H1 (cell line): Measurements from ENCODE around the gene ZNF750. TPM values are rescaled to one million over a fixed set of nuclear protein-coding genes. Genes with fewer than 3 reads are reported as not detected.

Experiments
- CTCF ChIA-PET: fragments of 300-600 bp; sonication (Branson Sonifier 250); formaldehyde crosslinking; loops from one replicate; lab custom pipeline; 2021; ENCODE audit not compliant: partially characterized antibody; lab: Charles Lee
- POLR2A ChIA-PET: fragments of 300-600 bp; sonication (Branson Sonifier 250); formaldehyde crosslinking; loops from one replicate; lab custom pipeline; 2021; ENCODE audit warnings: inconsistent platforms; ENCODE audit not compliant: partially characterized antibody; lab: Charles Lee
- DNase-seq, 2 experiments: peaks; one replicate each; pipeline versions ENCODE4 v3.0.0 to v3.0.0-alpha.2; 2010 to 2022; ENCODE audit warnings: low spot score in 2 of 2, low read depth in 1 of 2, mixed read lengths in 1 of 2
- FAIRE-seq: peaks from 2 replicates; lab custom pipeline; 2011; peaks lifted over from hg19 to GRCh38; lab: Jason Lieb, UNC
- H2AFZ ChIP-seq: 2 replicates; pipeline ENCODE4 v1.8.1; 2012; ENCODE audit warnings: low read length, inconsistent platforms
- H2AK5ac ChIP-seq: 2 replicates; pipeline ENCODE4 v1.6.1; 2013; ENCODE audit warnings: low read depth, low read length
- H2BK120ac ChIP-seq: replicated peaks from 2 replicates; pipeline ENCODE3; 2013; ENCODE audit warnings: low read depth, low read length, inconsistent platforms
- H2BK12ac ChIP-seq: 2 replicates; pipeline ENCODE4 v1.6.1; 2013; ENCODE audit warnings: low read depth, low read length
- H2BK15ac ChIP-seq: 2 replicates; pipeline ENCODE4 v1.6.1; 2013; ENCODE audit warnings: low read length
- H2BK20ac ChIP-seq: 2 replicates; pipeline ENCODE4 v1.6.1; 2013; ENCODE audit warnings: low read length
- H2BK5ac ChIP-seq: 2 replicates; pipeline ENCODE4 v1.6.1; 2013; ENCODE audit warnings: low read depth, low read length
- H3K14ac ChIP-seq: 2 replicates; pipeline ENCODE4 v1.6.1; 2013; ENCODE audit warnings: inconsistent platforms; ENCODE audit not compliant: insufficient read length
- H3K18ac ChIP-seq: 2 replicates; pipeline ENCODE4 v1.6.1; 2013; ENCODE audit warnings: low read length; ENCODE audit errors: extremely low read depth
- H3K23ac ChIP-seq: 2 replicates; pipeline ENCODE4 v1.6.1; 2013; ENCODE audit warnings: inconsistent platforms; ENCODE audit not compliant: insufficient read length
- H3K23me2 ChIP-seq: 2 replicates; pipeline ENCODE4 v1.6.1; 2013; ENCODE audit warnings: low read depth, low read length
- H3K27ac ChIP-seq: 2 replicates; pipeline ENCODE4 v1.6.1; 2011; ENCODE audit warnings: low read depth, low read length, inconsistent platforms
- H3K27me3 ChIP-seq, 4 experiments: replicated peaks in 1 of 4; 1 replicate in 1 of 4; 2 replicates in 3 of 4; pipeline versions ENCODE4 v1.6.1 to v1.8.1; 2011 to 2013; ENCODE audit warnings: low read length in 3 of 4, mild to moderate bottlenecking in 3 of 4, inconsistent platforms in 2 of 4, mixed read lengths in 2 of 4, moderate library complexity in 1 of 4; ENCODE audit not compliant: control insufficient read depth in 3 of 4, insufficient read depth in 3 of 4; ENCODE audit errors: extremely low read depth in 1 of 4
- H3K36me3 ChIP-seq, 4 experiments: 2 replicates each; pipeline versions ENCODE4 v1.6.1 to v1.8.1; 2011 to 2013; ENCODE audit warnings: mild to moderate bottlenecking in 4 of 4, low read length in 3 of 4, moderate library complexity in 2 of 4, control low read depth in 1 of 4, inconsistent platforms in 1 of 4; ENCODE audit not compliant: insufficient read depth in 4 of 4, control insufficient read depth in 2 of 4
- H3K4ac ChIP-seq: replicated peaks from 2 replicates; pipeline ENCODE3; 2013; ENCODE audit warnings: low read length, low read depth, mixed read lengths, inconsistent platforms; ENCODE audit not compliant: insufficient read length
- H3K4me1 ChIP-seq, 4 experiments: replicated peaks in 1 of 4; 1 replicate in 1 of 4; 2 replicates in 3 of 4; pipeline versions ENCODE4 v1.6.1 to v1.8.1; 2011 to 2013; ENCODE audit warnings: low read length in 3 of 4, inconsistent platforms in 2 of 4, mixed read lengths in 1 of 4; ENCODE audit not compliant: insufficient read depth in 4 of 4, control insufficient read depth in 3 of 4
- H3K4me2 ChIP-seq, 2 experiments: 2 replicates each; pipeline versions ENCODE4 v1.6.1 to v1.8.1; 2011 to 2013; ENCODE audit warnings: low read depth in 2 of 2, low read length in 2 of 2, control low read depth in 1 of 2, inconsistent platforms in 1 of 2, mild to moderate bottlenecking in 1 of 2; ENCODE audit not compliant: insufficient read depth in 1 of 2
- H3K4me3 ChIP-seq, 4 experiments: fragments of 200-600, 300-600 bp in 1 of 4; sonication (generic), shearing (Covaris generic), sonication (Bioruptor Twin) in 1 of 4; 2 replicates each; pipeline versions ENCODE4 v1.5.1 to v1.8.1; 2011 to 2016; ENCODE audit warnings: low read length in 4 of 4, low read depth in 3 of 4, control low read depth in 2 of 4, inconsistent platforms in 2 of 4, mild to moderate bottlenecking in 2 of 4, mixed read lengths in 1 of 4, moderate library complexity in 1 of 4; ENCODE audit not compliant: insufficient read depth in 2 of 4; ENCODE audit errors: extremely low read depth in 1 of 4
- H3K56ac ChIP-seq: replicated peaks from 2 replicates; pipeline ENCODE3; 2013; ENCODE audit warnings: low read depth, mild to moderate bottlenecking, mixed read lengths, low read length, inconsistent platforms; ENCODE audit not compliant: insufficient read length
- H3K79me1 ChIP-seq: 2 replicates; pipeline ENCODE4 v1.6.1; 2013; ENCODE audit warnings: low read depth, low read length, control low read depth
- H3K79me2 ChIP-seq, 2 experiments: 2 replicates each; pipeline versions ENCODE4 v1.6.1 to v1.8.1; 2012 to 2013; ENCODE audit warnings: low read length in 2 of 2, mild to moderate bottlenecking in 2 of 2, inconsistent platforms in 1 of 2; ENCODE audit not compliant: insufficient read depth in 2 of 2, control insufficient read depth in 1 of 2
- H3K9ac ChIP-seq, 4 experiments: replicated peaks in 1 of 4; 1 replicate in 1 of 4; 2 replicates in 3 of 4; pipeline versions ENCODE4 v1.6.1 to v1.8.1; 2011 to 2013; ENCODE audit warnings: low read depth in 3 of 4, low read length in 3 of 4, control low read depth in 2 of 4, mild to moderate bottlenecking in 2 of 4, moderate library complexity in 2 of 4, inconsistent platforms in 1 of 4; ENCODE audit errors: extremely low read depth in 1 of 4
- H3K9me3 ChIP-seq, 2 experiments: 2 replicates each; pipeline versions ENCODE4 v1.6.1 to v1.8.1; 2012 to 2013; ENCODE audit warnings: mild to moderate bottlenecking in 2 of 2, moderate library complexity in 2 of 2, control low read depth in 1 of 2, inconsistent platforms in 1 of 2, low read depth in 1 of 2, low read length in 1 of 2, mixed read lengths in 1 of 2; ENCODE audit not compliant: insufficient read depth in 2 of 2
- H4K20me1 ChIP-seq, 2 experiments: replicated peaks in 1 of 2; 2 replicates each; pipeline versions ENCODE3 to v1.8.1; 2011 to 2013; ENCODE audit warnings: inconsistent platforms in 2 of 2, low read length in 2 of 2, mild to moderate bottlenecking in 1 of 2; ENCODE audit not compliant: insufficient read depth in 2 of 2, control insufficient read depth in 1 of 2
- H4K5ac ChIP-seq: 2 replicates; pipeline ENCODE4 v1.6.1; 2013; ENCODE audit warnings: low read length, low read depth, mixed read lengths, inconsistent platforms; ENCODE audit not compliant: insufficient read length
- H4K8ac ChIP-seq: 2 replicates; pipeline ENCODE4 v1.8.0; 2013; ENCODE audit warnings: mild to moderate bottlenecking, moderate library complexity, low read length, inconsistent platforms; ENCODE audit not compliant: insufficient read depth; ENCODE audit errors: extremely low read depth
- H4K91ac ChIP-seq: replicated peaks from 2 replicates; pipeline ENCODE3; 2013; ENCODE audit warnings: low read length, mixed read lengths, inconsistent platforms; ENCODE audit not compliant: insufficient read length
- CEBPB ChIP-seq: IDR thresholded peaks from 2 replicates; pipeline ENCODE4 v1.6.1; 2012; ENCODE audit warnings: low read depth, low read length
- GABPA ChIP-seq: IDR thresholded peaks from 2 replicates; pipeline ENCODE4 v1.6.1; 2011; ENCODE audit warnings: mild to moderate bottlenecking, low read length, moderate library complexity, borderline replicate concordance; ENCODE audit not compliant: insufficient read depth
- JUND ChIP-seq: IDR thresholded peaks from 2 replicates; pipeline ENCODE4 v1.6.1; 2011; ENCODE audit warnings: mild to moderate bottlenecking, improper control_type of control experiment, low read length
- POLR2AphosphoS5 ChIP-seq: IDR thresholded peaks from 2 replicates; pipeline ENCODE4 v1.6.1; 2011; ENCODE audit warnings: low read depth, low read length
- POU5F1 ChIP-seq: IDR thresholded peaks from 2 replicates; pipeline ENCODE4 v1.6.1; 2011; ENCODE audit warnings: low read depth, mild to moderate bottlenecking, low read length, moderate library complexity
- whole genome bisulfite sequencing, 2 experiments: shearing (Covaris generic) in 1 of 2; methylation state at CpG; one replicate each; pipeline versions ENCODE4 v1.1.6 to v1.1.7; 2013 to 2015; ENCODE audit warnings: low lambda C conversion rate in 2 of 2, mixed read lengths in 2 of 2, inconsistent platforms in 1 of 2, low coverage in 1 of 2, missing lambda C conversion rate in 1 of 2; ENCODE audit not compliant: insufficient replicate concordance in 2 of 2, insufficient coverage in 1 of 2, insufficient read length in 1 of 2; ENCODE audit errors: extremely low coverage in 1 of 2, missing lambda C conversion rate in 1 of 2; 5-methylcytosine and 5-hydroxymethylcytosine counted together
- polyA plus RNA-seq, 7 experiments: library from polyadenylated mRNA; depleted of rRNA in 3 of 7; stranded (reverse) in 5 of 7; unstranded in 2 of 7; fragments of >200 nt in 5 of 7; fragments of 200-250 nt in 2 of 7; gene quantifications; 1 replicate in 5 of 7; 2 replicates in 1 of 7; 4 replicates in 1 of 7; pipeline versions ENCODE4 v1.2.1 to v1.2.3, GENCODE V29; 2011 to 2013; ENCODE audit warnings: missing spikeins in 2 of 7, mixed read lengths in 2 of 7
- total RNA-seq: library from RNA; stranded (reverse); fragmentation: NEBNext Ultra II Directional; extraction: Animal tissue kit (Norgen Biotek cat#: 25700); gene quantifications from 2 replicates; pipeline ENCODE4 v1.2.1, GENCODE V29; 2021

The ZNF750 gene
- total and polyA plus RNA-seq, 2 of the 8 experiments (the other 6 are each of a cell fraction or from before 2014, with no cell fraction given) = not detected

DNA sequence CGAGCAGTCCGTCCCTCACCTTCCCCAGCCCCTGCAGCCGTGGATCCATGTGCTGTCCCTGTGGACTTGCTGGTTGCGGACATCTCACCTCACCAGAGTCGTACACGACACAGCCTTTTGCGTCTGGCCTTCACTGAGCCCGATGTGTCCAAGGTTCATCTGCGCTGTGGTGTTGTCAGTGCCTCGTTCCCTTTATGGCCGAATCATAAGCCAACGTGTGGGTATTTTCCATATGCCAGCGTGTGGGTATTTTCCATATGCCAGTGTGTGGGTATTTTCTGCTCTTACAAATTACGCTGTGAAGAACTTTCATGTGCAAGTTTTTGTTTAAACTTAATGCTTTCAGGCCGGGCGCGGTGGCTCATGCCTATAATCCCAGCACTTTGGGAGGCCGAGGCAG is 56.3 kb downstream of the ZNF750 start:
- WGBS, 2 experiments = 95% methylated on average over 18 of the region's 18 CpGs; no CpG with 5 or more reads in 1 of the 2 experiments
- Histone ChIP-seq H3K4me2 (no peak overlapping the region), H2AK5ac (no peak overlapping the region), H4K5ac (no peak overlapping the region), H3K4me1 (peaks cover 0 to 4% (median 1%) of the 10 kb centered on the region in 4 experiments; a peak in 2 of 7 replicates), H4K8ac (no peak overlapping the region; the same call in 1 of the 2 replicates), H3K4me3 (no peak overlapping the region), H3K27ac (no peak overlapping the region), H2AFZ (no peak overlapping the region), H3K23ac (no peak overlapping the region), H4K20me1 (peaks cover 13 to 22% of the 10 kb centered on the region in 2 experiments), H2BK5ac (no peak overlapping the region), H3K9me3 (peaks cover 0 to 3% of the 10 kb centered on the region in 2 experiments; a peak in 1 of 4 replicates), H3K79me2 (peaks cover 0 to 19% of the 10 kb centered on the region in 2 experiments; a peak in 2 of 4 replicates), H3K14ac (no peak overlapping the region), H3K27me3 (no peaks in the 10 kb centered on the region), H3K18ac (no peak overlapping the region), H2BK20ac (no peak overlapping the region), H2BK120ac (no peak overlapping the region), H4K91ac (no peak overlapping the region), H2BK12ac (no peak overlapping the region), H3K79me1 (peaks cover 23% of the 10 kb centered on the region), H3K9ac (no peak overlapping the region), H2BK15ac (no peak overlapping the region), H3K36me3 (peaks cover 5 to 25% (median 13%) of the 10 kb centered on the region in 4 experiments; a peak in 7 of 8 replicates), H3K56ac (no peak overlapping the region), H3K23me2 (no peaks in the 10 kb centered on the region), H3K4ac (no peak overlapping the region)
- DNase-seq (no peak), FAIRE-seq (no peak)
- CTCF ChIA-PET = no interaction called here
- POLR2A ChIA-PET = no interaction called here
- TF ChIP-seq JUND = no peak
- no peak for TF ChIP-seq CEBPB
- TF ChIP-seq POLR2AphosphoS5 = no peak
- no peak for TF ChIP-seq POU5F1
- TF ChIP-seq GABPA = no peak
